Lower leg skin (tissue), 3 donors: ENCODE data around the gene CSF2.

ENCODE experiments used
- CTCF ChIP-seq, 3 donors: fragments of 450-650 bp; IDR thresholded peaks; one replicate each; pipeline ENCODE4 v1.5.1; 2016; ENCODE audit warnings: antibody characterized with exemption in 3 of 3, mild to moderate bottlenecking in 3 of 3, moderate library complexity in 2 of 3
- POLR2A ChIP-seq, 2 donors: fragments of 450-650 bp; IDR thresholded peaks; one replicate each; pipeline ENCODE4 v1.6.1; 2016 to 2017; ENCODE audit warnings: antibody characterized with exemption in 2 of 2, mild to moderate bottlenecking in 1 of 2, moderate library complexity in 1 of 2

- no peak for TF ChIP-seq CTCF (IDR thresholded peaks at IDR 0.05)
- TF ChIP-seq POLR2A (IDR thresholded peaks at IDR 0.05) = no peak
These were observed 26.7 kb upstream of the CSF2 start for GRCh38 chr5:132046880-132047299.
